Measurements from ENCODE around the gene MNAT1.
"Not testable (repeated sequence)": the region's sequence is repeated elsewhere in the genome, so short reads cannot be mapped to it uniquely, and the experiment has no call there.

The MNAT1 gene

DNA sequence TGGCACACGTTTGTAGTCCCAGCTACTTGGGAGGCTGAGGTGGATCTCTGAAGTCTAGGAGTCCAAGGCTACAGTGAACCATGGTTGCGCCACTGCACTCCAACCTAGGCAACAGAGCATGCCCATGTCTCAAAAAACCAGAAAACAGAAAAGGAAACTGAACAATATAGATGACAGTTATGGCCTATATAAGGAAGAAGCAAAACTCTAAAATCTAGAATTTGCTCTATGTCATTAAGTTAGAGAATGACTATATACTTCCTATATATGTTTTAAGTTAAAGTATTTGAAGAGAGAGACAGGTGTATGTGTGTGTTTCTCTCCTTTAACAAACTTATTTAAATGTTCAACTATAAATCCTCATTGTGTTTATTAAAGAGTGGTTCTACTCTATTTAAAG, 65.8 kb downstream of the MNAT1 start:
- in situ Hi-C loops (cut with MboI; ENCODE audit: low sequenced_read_pairs), result no loop called here

- in situ Hi-C loops (cut with MboI; ENCODE audit: low sequenced_read_pairs), result no loop called here
Observed at GRCh38 chr14:60803871-60804270, 69.3 kb downstream of the MNAT1 start.

DNA sequence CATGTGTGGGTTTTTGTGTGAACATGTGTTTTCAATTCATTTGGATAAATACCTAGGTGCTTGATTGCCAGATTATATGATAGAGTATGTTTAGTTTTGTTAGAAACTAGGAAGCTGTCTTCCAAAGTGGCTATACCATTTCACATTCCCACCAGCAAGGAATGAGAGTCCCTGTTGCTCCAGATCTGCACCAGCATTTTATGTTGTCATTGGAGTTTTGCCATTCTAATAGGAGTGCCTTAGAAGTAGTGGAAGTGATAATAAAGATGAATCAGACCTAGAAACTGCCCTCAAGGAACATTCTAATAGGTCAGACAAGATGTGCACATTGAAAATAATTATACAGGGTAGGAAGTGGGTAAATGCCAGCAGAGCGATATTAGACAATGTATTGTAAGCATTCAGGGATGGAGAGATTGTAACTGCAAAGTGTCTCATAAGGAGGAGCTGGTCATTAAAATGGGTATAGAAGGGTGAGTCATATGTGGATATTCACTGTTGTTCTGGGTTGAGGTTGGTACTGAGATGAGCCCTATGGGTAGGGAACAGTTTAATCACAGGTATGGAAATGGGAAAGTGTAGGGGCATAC, 71.4 kb downstream of the MNAT1 start:
- in situ Hi-C loops (cut with MboI; ENCODE audit: low sequenced_read_pairs), result no loop called here

GRCh38 chr14:60807247-60807646, 72.7 kb downstream of the MNAT1 start:
- in situ Hi-C loops (cut with MboI; ENCODE audit: low sequenced_read_pairs), result no loop called here

- in situ Hi-C loops (cut with MboI; ENCODE audit: low sequenced_read_pairs), result no loop called here
Observed at GRCh38 chr14:60807971-60808370, 73.4 kb downstream of the MNAT1 start.

DNA sequence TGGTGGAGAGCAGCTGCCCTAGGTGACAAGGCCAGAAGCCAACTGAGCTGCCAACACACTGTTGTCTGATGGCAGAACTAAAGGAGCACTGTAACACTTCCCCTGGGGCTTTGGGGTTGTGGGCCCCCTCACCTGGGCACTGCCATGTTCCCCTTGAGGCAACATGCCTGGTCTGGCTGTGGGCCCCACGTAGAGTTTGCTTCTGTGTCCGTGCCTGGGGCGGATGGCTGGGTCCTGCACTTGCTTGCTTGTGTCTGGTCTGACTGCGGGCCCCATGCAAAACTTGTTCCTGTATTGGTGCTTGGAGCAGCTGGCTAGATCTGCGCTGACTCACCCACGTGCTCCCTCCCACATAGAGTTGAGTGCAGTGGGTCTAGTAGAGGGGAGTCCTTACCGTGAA, 78.4 kb downstream of the MNAT1 start:
- in situ Hi-C loops (cut with MboI; ENCODE audit: low sequenced_read_pairs), result no loop called here

DNA sequence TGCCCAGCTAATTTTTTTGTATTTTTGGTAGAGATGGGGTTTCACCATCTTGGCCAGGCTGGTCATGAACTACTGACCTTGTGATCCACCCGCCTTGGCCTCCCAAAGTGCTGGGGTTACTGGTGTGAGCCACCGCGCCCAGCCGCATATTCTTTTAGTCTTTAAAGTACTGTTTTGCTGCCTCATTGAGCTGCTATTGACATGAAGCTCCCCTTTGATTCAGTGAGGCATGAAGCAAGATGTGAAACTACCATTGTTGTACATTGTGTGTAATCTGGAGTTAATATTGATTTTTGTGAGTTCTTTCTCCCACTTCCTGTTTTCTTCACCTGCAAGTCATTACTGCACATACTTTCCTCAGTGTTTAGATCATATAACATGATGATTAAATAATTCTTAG, 80.8 kb downstream of the MNAT1 start:
- in situ Hi-C loops (cut with MboI; ENCODE audit: low sequenced_read_pairs), result no loop called here

DNA sequence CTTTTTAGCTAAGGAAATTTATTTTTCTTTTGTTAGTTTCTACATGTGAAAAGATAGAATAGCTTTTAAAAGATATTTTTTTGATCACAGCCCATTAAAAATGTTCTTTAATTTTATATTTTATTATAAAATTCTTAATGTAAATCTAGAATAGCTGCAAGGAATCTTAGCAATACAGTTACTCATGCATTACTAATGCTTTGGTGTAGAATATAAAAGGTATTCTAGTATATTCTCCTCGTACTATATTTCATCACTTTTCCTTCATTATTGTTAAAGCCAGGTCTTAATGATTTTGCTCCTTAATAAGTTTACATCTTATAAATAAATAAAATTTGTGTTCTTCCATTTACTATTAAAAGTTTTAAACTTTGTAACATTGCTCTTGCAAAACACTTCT, 82.6 kb downstream of the MNAT1 start:
- in situ Hi-C loops (cut with MboI; ENCODE audit: low sequenced_read_pairs), result no loop called here

DNA sequence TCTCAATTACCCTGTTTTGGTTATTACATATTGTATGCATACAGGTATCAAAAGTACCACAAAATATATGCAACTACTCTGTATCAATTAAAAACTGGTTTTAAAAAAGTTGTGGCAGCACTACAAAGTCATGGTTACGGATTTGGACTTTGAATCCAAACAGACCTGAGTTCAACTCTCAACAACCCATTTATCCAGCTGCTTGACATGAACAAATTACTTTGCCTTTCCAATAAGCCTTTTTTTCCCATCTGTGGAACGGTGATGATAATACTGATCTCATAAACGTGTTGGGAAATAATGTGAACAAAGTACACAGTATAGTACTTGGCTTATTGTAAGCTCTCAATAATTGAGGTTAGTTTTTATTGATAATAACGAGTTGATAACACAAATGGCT, 85.0 kb downstream of the MNAT1 start:
- in situ Hi-C loops (cut with MboI; ENCODE audit: low sequenced_read_pairs), result no loop called here

DNA sequence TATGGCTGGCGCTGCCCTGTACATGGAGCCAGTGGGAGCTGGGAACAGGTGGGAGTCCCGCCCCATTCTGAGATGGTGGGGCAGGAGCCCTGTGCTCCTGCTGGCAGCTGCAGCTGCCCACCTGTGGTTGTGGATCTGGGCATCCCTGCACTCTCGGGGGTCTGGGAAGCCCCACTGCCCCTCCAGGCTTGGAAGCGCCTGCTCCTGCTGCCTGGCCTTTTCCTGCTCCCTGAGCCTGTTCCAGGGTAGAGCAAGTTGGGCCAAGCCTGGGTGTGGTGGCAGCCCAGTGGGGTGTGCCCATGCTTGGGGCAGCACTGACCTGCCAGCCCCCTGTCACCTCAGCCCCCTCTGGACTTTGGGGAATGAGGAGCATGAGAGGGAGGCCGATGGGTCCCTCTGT, 104.0 kb downstream of the MNAT1 start:
- in situ Hi-C loops (cut with MboI; ENCODE audit: low sequenced_read_pairs), result no loop called here

- in situ Hi-C loops (cut with MboI; ENCODE audit: low sequenced_read_pairs), result no loop called here
Observed at GRCh38 chr14:60839057-60839456, 104.5 kb downstream of the MNAT1 start.

DNA sequence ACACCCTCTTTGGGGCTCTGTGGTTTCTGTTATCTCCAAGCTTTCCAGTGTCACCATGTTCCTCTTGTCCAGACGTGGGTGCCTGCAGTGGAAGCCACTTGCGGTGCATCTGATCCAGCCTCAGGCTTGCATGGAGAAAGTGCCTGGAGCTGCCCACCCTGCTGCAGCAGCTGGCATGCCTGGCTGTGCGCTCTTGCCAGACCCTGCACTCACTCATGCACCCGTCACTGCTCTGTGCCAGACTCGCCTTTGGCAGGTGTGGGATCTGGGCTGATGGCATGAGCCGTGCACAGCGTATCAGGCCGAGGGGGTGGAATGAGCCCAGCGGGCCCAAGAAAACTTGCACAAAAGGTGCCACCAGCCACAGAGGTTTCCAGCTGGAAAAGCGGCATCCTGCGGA, 105.1 kb downstream of the MNAT1 start:
- in situ Hi-C loops (cut with MboI; ENCODE audit: low sequenced_read_pairs), result no loop called here

- in situ Hi-C loops (cut with MboI; ENCODE audit: low sequenced_read_pairs), result no loop called here
Observed at GRCh38 chr14:60840313-60840712, 105.8 kb downstream of the MNAT1 start.

DNA sequence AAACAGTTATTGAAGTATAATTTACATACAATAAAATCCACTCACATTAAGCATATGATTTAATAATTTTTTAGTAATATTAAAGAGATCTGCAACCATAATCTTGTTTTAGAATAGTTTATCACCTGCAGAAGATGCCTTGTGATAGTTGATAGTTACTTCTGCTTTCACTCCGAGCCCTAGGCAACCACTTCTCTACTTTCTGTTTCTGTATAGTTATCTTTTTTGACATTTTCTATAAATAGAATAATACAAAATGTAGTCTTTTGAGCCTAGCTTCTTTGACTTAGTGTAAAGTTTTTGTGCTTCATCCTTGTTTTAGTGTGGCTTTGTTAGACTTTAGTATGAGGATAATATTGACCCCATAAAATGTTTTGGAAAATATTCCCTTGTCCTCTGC, 111.0 kb downstream of the MNAT1 start:
- in situ Hi-C loops (cut with MboI; ENCODE audit: low sequenced_read_pairs), result no loop called here

- in situ Hi-C loops (cut with MboI; ENCODE audit: low sequenced_read_pairs), result no loop called here
Observed at GRCh38 chr14:60848066-60848465, 113.5 kb downstream of the MNAT1 start.

DNA sequence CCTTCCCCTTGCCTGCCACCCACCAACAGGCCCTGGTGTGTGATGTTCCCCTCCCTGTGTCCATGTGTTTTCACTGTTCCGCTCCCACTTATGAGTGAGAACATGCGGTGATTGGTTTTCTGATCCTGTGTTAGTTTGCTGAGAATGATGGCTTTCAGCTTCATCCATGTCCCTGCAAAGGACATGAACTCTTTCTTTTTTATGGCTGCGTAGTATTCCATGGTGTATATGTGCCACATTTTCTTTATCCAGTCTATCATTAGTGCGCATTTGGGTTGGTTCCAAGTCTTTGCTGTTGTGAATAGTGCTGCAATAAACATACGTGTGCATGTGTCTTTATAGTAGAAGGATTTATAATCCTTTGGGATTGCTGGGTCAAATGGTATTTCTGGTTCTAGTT, 117.1 kb downstream of the MNAT1 start:
- in situ Hi-C loops (cut with MboI; ENCODE audit: low sequenced_read_pairs), result not testable (repeated sequence)

DNA sequence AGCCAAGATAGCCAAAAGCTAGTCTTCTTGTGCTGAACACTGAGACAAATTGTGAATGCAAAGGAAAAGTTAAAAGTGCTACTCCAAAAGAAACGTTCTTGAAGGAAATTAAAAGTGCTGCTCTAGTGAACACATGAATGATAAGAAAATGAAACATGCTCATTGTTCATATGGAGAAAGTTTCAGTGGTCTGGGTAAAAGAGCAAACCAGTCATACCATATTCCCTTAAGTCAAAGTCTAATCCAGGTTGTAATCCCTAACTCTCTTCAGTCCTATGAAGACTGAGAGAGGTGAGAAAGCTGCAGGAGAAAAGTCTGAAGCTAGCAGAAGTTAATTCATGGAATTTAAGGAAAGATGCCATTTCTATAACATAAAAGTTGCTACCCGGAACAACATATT, 121.5 kb downstream of the MNAT1 start:
- in situ Hi-C loops (cut with MboI; ENCODE audit: low sequenced_read_pairs), result no loop called here

- in situ Hi-C loops (cut with MboI; ENCODE audit: low sequenced_read_pairs), result no loop called here
Observed at GRCh38 chr14:60859525-60859924, 125.0 kb downstream of the MNAT1 start.

DNA sequence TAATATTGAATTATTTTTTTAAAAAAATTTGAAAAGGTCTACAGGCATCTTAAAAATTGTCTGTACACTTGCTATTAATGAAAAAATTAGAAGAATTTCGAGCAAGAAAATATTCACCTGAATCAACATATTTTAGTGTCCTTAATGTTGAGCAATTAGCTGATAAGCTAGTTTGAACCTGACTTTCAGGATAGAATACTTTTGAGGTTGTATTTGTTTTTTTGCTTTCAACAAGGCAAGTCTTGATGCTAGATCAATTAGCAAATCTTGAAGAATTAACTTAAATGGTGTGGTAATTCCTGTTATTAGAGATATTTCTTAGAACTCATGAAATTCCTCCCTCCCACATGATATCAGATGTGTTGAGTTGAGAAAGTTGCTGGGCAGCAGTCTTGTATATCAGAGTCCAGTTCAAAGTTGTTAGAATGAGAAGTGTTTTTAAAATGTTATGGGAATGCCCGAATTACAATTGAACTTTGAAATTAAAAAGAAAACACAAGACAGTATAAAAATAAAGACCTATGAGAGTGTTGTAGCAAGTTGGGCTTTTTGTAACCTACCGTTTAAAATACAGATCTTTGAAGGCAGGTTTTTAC, 127.1 kb downstream of the MNAT1 start:
- in situ Hi-C loops (cut with MboI; ENCODE audit: low sequenced_read_pairs), result no loop called here

GRCh38 chr14:60862283-60862682, 127.7 kb downstream of the MNAT1 start:
- in situ Hi-C loops (cut with MboI; ENCODE audit: low sequenced_read_pairs), result no loop called here

GRCh38 chr14:60863249-60863648, 128.7 kb downstream of the MNAT1 start:
- in situ Hi-C loops (cut with MboI; ENCODE audit: low sequenced_read_pairs), result no loop called here

DNA sequence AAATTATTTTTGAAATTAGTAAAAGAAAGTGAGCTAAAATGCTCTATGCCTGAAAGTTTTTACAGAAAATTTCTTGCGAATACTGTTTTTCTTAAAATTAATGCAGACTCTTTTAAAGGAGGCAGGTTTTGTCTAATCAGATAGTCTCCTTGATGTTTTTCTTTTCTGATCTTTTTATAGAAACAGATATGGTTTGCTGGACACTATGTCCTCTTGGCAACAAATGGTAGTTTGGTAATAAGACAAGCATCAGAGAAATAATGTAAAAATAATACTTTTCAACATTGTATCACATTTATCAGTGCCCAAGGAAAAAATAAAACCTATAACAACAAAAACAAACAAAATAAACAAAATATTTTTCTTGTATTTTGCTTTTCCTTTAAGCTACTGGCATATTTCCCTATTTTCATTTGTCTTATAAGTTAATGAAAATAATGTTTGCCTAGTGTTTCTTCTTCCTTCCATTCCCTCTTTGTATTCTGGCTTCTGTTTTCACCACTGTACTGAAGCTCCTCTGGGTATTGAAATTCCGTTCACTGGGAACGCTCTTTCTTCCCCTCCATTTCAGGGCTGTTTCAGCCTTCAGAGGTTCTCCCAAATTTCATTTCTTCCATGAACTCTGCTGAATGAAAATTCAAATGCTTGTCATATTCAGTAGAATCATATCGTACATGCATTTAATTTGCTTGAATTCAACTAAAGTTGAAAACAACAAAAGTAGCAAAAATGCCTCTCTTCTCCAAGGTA, 131.0 kb downstream of the MNAT1 start:
- in situ Hi-C loops (cut with MboI; ENCODE audit: low sequenced_read_pairs), result no loop called here
